CD4-positive, alpha-beta T cell treated with Interleukin-4 for 4 hours (primary cell): ENCODE results near the gene MEGF11.

Source experiments
- DNase-seq: peaks from one replicate; pipeline ENCODE4 v3.0.0-alpha.2; 2020

The MEGF11 gene

DNA sequence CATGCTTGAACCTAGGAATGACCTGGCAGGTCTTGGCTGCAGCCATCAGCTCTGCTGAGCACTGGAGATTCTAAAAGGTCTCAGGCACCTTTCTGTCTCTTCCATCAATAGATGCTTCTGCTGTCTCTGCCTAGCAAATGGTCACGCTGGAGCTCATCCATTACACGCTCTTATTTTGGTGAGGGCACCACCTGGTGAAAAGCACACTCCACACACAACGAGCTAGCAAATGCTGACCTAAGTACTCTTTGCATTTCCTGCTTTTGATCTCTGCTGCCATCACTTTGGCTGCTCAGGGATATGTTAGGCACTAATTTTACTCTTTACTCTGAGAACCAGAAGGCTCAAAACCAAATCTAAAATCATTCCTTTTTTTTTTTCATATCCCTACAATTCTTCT is 293.0 kb downstream of the MEGF11 start:
- no peak for DNase-seq

GRCh38 chr15:65958835-65959234 is 294.7 kb downstream of the MEGF11 start:
- no peak for DNase-seq

GRCh38 chr15:65957451-65957850 is 296.1 kb downstream of the MEGF11 start:
- DNase-seq = no peak

DNA sequence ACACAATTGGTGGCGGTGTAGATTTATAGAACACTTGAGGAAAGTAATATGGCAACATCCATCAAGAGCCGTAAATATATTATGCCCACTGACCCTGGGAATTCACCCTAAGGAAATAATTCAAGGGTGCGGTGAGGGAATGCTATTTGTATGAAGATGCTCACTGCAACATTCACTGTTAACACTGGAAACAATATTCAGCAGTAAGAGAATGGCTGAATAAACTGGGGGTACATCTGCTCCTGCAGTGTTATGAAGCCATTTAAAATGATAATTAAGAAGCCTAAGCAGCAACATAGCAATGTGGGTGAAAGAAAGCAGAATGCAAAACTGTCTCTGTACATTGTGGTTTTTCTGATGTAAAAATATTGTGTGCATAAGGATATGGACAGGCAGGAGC is 296.7 kb downstream of the MEGF11 start:
- DNase-seq = no peak

DNA sequence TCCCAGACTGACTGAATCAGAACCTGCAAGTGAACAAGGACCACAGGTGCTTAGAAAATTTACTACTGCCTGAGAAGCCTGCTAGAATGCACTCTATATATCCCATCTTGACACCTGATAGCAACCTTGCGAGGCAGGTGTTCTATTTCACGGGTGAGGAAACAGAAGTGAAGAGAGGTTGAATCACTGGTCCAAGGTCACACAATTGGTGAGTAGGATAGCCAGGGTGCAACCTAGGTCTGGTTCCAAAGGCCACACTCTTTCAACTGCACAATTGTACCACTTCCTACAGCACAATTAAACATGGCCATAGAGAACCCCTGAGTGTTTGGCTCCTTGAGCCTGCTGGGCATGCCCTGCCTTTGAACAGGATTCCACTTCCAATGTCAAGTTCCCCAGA is 297.2 kb downstream of the MEGF11 start:
- DNase-seq = no peak

- DNase-seq = no peak
Measured at GRCh38 chr15:65954289-65954741, 299.2 kb downstream of the MEGF11 start.

GRCh38 chr15:65953622-65954021 is 299.9 kb downstream of the MEGF11 start:
- no peak for DNase-seq

DNA sequence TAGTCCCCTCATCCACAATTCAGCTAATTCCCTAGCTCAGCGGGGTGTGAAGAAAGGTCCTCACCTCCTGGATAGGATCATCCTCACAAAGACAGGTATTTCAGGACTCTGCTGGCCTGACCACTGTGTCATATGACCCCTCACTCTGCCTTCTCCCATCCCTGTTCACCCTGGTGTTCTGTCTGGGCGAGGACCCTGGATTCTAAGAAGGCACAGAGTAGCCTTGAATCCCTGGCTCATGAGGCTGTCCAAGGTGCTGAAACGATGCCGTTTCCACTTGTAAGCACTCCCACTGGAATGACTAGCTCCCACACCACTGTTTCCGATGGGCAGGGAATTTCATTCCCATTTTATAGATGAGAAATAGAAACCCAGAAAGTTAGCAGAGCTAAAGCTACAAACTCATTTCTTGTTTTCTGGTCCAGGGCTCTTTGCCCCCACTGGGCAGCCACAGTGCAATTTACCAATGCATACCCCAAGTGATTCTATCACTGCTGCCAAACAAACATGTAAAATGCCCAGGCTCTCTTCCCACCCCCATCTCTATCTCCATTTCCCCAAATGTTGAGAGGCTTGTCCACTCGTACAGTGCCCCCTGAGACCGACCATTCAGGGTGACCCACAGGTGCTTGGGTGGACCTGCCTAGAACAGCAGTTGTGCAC is 301.0 kb downstream of the MEGF11 start:
- DNase-seq = no peak

GRCh38 chr15:65951007-65951406 is 302.5 kb downstream of the MEGF11 start:
- no peak for DNase-seq

- DNase-seq = no peak
Measured at GRCh38 chr15:65949491-65949890, 304.1 kb downstream of the MEGF11 start.

DNA sequence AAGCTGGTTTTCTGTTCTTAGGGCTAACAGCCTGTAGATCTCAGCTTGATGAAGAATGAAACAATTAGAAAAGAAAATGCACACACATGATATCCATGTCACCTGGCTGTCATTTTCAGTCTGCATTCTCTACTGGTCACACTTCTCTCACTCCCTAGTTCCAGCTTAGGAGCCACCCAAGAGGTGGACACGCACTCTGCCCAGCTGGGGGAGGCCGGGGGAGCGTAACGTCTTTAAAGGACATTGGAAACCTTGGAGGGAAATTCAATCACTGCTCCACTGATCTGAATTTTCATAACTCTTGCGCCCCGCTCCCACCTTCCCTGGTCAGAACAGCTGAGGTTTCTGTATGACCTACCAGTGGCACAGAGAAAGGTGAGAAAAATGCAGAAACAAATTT is 304.5 kb downstream of the MEGF11 start:
- no peak for DNase-seq

DNA sequence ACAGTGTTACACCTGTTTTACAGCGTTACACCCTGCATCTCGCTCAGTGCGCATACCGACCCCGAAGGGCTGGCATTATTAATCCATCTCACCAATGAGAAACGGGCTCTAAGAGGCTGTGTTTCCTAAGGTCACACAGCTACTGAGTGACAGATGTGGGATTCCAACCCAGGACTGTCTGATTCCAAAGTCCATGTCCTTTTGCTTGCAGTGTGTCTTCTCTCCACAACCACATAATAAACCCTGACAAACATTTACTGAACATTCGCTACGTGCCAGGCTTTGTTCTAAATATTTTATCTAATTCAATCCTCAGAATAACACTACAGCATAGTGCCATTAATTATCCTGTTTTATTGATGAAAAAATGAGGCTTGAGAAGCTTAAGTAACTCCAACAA is 305.2 kb downstream of the MEGF11 start:
- DNase-seq = no peak

- no peak for DNase-seq
Measured at GRCh38 chr15:65947041-65947440, 306.5 kb downstream of the MEGF11 start.

DNA sequence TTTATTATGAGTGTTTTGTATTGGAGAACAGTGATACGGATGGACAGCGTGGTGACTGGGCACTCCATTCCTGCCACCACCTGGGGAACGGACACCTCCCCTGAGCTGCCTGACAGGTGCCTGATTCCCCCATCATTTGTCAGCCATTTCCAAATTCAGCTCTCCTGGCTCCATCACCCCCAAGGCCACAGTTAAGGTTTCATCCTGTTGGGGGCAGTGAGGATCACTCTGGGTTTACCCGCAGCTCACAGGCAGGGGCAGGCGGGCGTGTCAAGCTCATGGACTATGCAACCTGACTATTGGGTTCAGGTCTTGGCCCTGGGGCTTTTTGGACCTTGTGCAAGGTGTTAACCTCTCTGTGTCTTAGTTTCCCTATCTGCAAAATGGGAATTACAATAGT is 307.9 kb downstream of the MEGF11 start:
- no peak for DNase-seq

DNA sequence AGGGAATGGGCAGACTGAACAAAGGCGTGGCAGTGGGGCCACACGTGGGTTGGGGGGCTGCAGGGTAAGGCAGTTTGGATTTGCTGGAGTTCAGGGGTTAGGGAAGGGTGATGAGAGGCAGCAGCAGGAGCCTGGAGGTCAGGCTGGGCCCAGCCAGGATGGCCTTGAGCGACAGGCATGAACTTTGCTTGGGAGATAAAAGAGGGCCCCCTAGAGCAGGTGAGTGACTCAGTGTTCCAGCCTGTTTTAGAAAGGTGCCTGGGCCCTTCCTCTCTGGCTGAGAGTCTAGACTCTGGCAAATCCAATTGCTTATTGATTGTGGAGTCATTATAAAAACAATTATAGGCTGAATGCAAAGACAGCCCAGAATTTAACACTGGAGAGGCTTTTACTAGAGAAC is 309.1 kb downstream of the MEGF11 start:
- DNase-seq = no peak

- DNase-seq = no peak
Measured at GRCh38 chr15:65942436-65942835, 311.1 kb downstream of the MEGF11 start.

DNA sequence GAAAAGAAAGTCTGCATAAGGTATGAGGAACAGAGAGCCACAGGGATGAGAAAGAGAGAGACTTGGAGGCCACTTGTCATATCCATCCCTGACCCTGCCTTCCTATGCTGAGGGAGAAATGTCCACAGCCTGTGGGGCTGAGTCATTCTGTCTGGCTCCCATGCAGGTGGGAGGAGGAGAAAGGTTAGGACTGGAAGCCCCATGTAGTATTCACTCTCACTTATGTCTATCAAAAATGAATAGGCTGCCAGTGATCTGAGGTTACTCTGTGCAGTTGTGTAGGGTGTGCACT is 313.0 kb downstream of the MEGF11 start:
- DNase-seq = no peak

DNA sequence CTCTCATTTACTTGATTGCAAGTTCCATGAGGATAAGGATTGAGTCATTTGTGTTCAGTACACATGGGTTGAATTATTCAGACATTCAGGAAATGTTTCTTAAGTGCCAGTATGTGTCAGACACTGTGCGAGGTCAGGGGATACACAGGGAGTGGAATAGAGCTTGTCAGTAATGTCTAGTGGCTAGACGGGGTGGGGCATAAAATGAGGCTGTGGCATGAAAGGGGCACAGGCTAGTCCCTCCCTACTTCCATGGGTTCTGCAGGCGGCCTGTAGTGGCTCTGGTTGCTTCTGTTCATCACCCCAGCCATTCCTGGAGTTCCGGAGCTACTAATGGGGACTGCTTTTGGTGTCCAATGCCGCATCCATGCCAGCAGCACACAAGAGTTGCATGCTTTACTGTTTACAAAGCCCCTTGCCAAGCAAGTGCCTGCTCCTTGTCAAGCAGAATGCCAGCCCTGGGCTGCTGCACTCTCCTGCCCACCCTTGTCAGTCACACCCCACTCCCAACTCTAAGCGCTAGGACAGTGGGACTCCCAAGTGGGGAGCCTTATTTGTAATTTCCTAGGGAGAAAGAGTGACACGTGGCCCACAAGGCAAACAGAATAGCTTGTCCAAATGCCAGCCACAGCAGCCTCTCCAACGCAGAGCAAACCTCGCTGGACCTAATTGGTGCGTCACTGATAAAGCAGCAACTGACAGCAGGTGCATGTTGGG is 313.5 kb downstream of the MEGF11 start:
- DNase-seq = no peak

- DNase-seq = no peak
Measured at GRCh38 chr15:65938604-65939003, 314.9 kb downstream of the MEGF11 start.

DNA sequence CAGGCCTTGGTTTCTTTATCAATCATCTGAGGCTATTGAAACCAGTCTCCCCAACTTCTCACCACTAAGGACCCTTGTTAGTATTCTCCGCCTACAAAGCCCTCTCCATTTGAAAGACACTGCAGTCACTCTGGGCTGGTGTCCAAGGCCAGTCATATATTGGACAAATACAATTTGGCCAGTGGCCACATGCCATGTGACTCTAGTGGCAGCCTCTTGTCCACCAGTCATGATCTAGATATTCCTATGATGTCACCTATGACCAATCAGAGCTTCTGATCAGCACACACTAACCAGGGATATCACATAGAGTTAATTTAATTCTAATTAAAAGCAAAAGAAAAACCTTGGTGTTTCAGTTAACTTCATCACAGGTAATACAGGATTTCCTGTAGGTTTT is 316.1 kb downstream of the MEGF11 start:
- no peak for DNase-seq

GRCh38 chr15:65937054-65937453 is 316.5 kb downstream of the MEGF11 start:
- no peak for DNase-seq

DNA sequence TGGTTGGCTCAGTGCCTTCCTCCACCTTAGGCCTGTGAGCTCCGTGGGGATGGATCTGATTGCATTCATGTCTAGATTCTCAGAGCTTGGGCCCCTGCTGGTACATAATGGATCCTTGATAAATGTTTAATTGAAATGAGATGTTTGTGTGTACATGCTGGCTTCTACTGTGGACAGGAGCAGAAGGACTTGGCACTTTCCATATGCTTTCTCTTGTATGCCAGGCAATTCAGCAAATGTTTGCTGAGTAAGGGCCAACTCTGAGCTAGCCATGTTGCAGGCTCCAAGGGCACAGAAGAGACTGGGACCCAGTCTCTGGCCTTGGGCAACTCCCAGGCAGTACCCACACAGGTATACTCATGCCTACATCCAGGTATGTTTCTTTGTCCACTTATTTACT is 317.3 kb downstream of the MEGF11 start:
- DNase-seq = no peak

GRCh38 chr15:65935391-65935790 is 318.2 kb downstream of the MEGF11 start:
- DNase-seq = no peak

- no peak for DNase-seq
Measured at GRCh38 chr15:65931221-65931620, 322.3 kb downstream of the MEGF11 start.

DNA sequence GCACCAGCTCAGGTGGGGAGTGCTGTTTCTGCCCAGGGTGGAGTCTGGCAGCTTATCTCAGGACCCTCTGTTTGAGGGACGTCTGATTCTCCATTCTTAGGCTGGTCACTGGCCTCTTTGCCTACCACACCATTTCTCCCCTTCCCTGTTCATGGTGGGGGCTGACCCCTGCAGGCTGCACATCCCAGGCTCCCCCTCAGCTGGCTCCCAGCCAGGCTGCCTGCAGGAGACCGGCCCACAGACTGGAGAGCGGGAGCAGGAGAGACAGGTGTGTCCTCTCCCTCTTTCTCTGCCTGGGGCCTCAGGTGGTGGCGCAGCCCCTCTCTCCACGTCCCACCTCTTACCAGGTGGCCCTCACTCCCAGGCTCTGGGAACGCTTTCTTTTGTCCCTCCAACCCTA is 323.4 kb downstream of the MEGF11 start:
- DNase-seq = no peak
